Measurements from ENCODE around the gene CLDN8. TPM values are rescaled to one million over a fixed set of nuclear protein-coding genes. Genes with fewer than 3 reads are reported as not detected.

Gene CLDN8
- total RNA-seq, 1 experiment from 2014 or later, result not detected

- no peaks in the 10 kb centered on the region for H3K27me3 ChIP-seq (ENCODE audit: insufficient read depth, low read length)
- ATAC-seq, result no peak
- H3K4me1 ChIP-seq (ENCODE audit: control insufficient read depth in 1 of 2, insufficient read depth in 2 of 2, low read length in 2 of 2), result no peaks in the 10 kb centered on the region
- RAD21 ChIA-PET (ENCODE audit: low non-redundant PET in 1 of 2, low total read pairs in 2 of 2, uncharacterized antibody in 2 of 2, unreplicated experiment in 2 of 2), result no interaction called here
- no peaks in the 10 kb centered on the region for H3K79me2 ChIP-seq (ENCODE audit: insufficient read depth, low read length)
- intact Hi-C loops (cut with micrococcal nuclease), result no loop called here
- DNase-seq (ENCODE audit: low read depth, low spot score), result no peak
- H2AFZ ChIP-seq (ENCODE audit: low read depth, low read length, poor library complexity, severe bottlenecking), result no peak overlapping the region
- H3K9ac ChIP-seq (ENCODE audit: low read length), result no peak overlapping the region
- H4K20me1 ChIP-seq (ENCODE audit: insufficient read depth), result no peaks in the 10 kb centered on the region; the same call in 1 of the 2 replicates
- H3K27ac ChIP-seq (ENCODE audit: low read depth, low read length), result no peak overlapping the region
- H3K4me2 ChIP-seq (ENCODE audit: low read length), result no peak overlapping the region
- no peak for TF ChIP-seq SIN3A (IDR thresholded peaks at IDR 0.05; ENCODE audit: low read depth)
- TF ChIP-seq, protein P1, sequence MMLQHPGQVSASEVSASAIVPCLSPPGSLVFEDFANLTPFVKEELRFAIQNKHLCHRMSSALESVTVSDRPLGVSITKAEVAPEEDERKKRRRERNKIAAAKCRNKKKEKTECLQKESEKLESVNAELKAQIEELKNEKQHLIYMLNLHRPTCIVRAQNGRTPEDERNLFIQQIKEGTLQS (IDR thresholded peaks at IDR 0.05), result no peak
- no peak for TF ChIP-seq ZBTB33 (IDR thresholded peaks at IDR 0.05; ENCODE audit: extremely low read depth, insufficient replicate concordance, low read length)
- TF ChIP-seq EZH2 (IDR thresholded peaks at IDR 0.05), result no peak
- TF ChIP-seq CEBPB (IDR thresholded peaks at IDR 0.05; ENCODE audit: low read depth), result no peak
- TF ChIP-seq YY1 (IDR thresholded peaks at IDR 0.05; ENCODE audit: extremely low read depth, insufficient replicate concordance, low read depth, low read length), result no peak
- TF ChIP-seq ELF1 (IDR thresholded peaks at IDR 0.05; ENCODE audit: borderline replicate concordance, low read depth), result no peak
- TF ChIP-seq MAX (IDR thresholded peaks at IDR 0.05), result no peak
- peaks cover 4 to 34% of the 10 kb centered on the region in 2 experiments; a peak in 2 of 4 replicates for H3K9me3 ChIP-seq (ENCODE audit: control insufficient read depth in 1 of 2, insufficient read depth in 1 of 2, low read depth in 1 of 2, low read length in 2 of 2)
- BruUV-seq (replicated peaks), result no TSS peak
- no peak overlapping the region for H3K4me3 ChIP-seq (replicated peaks in 1 of 2; ENCODE audit: low read depth in 1 of 2, low read length in 2 of 2)
- no peaks in the 10 kb centered on the region for H3K36me3 ChIP-seq (ENCODE audit: control insufficient read depth in 1 of 2, insufficient read depth in 2 of 2, low read length in 2 of 2)
- no peaks in the 10 kb centered on the region for H3K9me2 ChIP-seq (ENCODE audit: insufficient read depth)
- CTCF ChIA-PET, result no interaction called here
- POLR2A ChIA-PET, result no interaction called here
Observed at GRCh38 chr21:30222724-30223123, 6.8 kb upstream of the CLDN8 start.
